GM04503 (cell line): Measurements from ENCODE around the gene IMMP2L.

ENCODE experiments used
- DNase-seq: peaks from one replicate; pipeline ENCODE4 v3.0.0-alpha.2; 2012; ENCODE audit warnings: low read depth

Gene IMMP2L

DNA sequence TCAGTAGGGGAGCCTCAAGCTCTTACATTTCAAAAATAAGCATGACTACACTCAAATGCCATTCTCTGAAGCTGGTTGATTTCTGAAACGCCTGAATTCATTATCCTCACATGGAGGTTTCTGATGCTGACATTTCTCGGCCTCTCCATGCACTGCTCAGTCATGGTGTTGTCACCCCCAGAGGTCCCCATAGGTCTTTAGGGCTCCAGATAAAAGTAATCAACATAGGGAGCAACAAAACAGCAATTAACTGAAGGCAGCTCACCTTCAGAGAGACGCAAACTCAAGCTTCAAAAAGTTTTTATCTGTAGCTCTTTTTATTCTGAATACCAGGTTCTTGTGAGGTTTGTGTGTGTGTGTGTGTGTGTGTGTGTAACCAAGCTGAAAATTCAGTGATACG is 694.5 kb downstream of the IMMP2L start:
- DNase-seq, result no peak

DNA sequence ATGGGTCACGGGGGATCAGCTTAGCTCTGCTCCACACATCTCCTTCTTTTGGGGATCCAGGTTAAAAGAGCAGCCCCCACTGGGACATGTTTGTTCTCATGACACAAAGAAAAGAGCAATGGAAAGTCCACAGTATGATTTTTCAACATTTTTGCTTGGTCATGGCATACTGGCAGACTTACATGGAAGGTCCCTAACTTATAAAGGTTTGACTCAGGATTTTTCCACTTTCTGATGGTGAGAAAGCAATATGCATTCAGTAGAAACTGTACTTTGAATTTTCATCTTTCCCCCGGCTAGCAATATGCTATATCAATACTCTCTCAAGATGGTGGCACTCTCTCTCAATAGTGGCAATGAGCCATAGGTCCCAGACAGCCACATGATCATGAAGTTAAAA is 699.0 kb downstream of the IMMP2L start:
- DNase-seq, result no peak

DNA sequence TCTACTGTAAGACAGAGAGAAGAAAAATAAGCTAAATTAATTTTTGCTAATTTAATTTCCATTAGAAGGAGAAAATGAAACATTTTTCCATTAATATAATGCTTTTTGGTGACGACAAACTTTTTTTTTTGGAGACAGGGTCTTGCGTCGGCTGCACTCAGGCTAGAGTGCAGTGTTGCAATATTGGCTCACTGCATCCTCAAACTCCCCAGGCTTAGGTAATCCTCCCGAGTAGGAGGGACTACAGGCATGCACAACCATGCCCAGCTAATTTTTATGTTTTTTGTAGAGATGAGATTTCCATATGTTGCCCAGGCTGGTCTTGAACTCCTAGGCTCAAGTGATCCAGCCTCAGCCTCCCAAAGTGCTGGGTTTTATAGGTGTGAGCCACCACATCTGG is 701.1 kb downstream of the IMMP2L start:
- DNase-seq, result no peak

DNA sequence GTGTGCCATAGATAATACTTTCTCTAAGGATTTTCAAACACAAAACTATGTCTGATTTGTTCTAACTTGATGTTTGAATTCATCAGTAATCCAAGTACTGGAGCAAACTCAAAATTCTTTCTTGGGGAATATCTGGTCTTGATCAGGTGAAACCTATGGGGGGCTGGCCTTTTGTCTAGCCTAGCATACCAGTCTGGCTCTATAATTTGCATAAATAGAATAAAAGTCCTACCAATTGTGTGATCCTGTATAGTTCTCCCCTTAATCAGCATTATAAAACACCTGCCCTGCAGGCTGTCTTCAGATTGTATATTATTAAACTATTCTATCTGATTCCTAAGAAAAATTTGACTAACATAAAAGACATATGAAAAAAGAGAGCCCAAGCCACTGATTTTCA is 705.2 kb downstream of the IMMP2L start:
- no peak for DNase-seq

DNA sequence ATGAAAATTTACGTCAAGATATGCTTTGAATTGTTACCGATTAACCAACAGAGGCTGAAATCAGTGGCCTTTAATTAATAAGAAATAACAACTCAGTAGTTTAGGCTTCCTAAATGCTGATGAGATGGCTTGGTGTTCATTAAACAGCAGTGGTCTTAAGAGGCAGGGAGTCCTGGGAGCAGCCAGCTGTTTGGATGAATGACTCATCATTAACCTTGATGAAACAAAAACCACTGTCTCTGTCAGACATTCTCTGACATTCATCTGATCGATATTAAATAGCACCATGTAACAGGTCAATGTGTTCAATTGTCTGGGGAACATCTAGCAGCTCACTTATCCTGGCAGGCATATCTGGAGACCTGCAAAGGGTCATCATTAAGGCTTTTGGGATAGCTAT is 705.6 kb downstream of the IMMP2L start:
- no peak for DNase-seq

DNA sequence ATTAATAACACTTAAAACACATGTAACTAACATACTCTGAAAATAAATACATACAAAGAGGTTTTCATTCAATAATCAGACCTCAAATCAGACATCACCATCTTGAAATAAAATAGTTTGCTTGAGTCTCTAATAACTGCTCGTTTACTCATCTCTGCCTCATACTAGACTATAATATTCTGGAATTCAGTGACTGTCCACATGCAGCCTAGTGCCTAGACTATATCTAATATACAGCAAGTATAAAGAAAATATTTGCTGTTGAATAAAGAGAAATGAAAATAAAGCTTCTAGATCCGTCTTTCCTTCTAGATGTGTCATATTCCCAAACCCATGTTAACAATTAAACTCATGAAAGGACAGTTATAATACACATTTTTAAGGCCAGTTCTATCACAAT is 707.6 kb downstream of the IMMP2L start:
- no peak for DNase-seq

DNA sequence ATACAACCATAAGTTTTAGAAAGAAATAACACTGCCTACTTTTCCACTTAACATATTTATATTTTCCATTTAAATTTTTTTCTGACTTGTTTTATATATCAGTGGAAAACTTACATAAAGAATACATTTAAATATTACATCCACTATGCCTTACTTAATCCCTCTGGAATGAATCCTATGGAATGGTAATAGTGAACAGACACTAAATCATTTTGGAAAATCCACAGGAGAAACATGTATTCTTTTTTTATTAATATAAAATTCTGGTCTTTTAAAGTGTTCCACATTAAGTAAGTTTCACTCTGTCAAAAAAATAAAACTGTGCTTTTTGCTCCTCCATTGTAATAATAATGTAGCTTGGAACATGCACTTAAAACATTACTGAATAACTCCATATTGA is 708.1 kb downstream of the IMMP2L start:
- DNase-seq, result no peak

DNA sequence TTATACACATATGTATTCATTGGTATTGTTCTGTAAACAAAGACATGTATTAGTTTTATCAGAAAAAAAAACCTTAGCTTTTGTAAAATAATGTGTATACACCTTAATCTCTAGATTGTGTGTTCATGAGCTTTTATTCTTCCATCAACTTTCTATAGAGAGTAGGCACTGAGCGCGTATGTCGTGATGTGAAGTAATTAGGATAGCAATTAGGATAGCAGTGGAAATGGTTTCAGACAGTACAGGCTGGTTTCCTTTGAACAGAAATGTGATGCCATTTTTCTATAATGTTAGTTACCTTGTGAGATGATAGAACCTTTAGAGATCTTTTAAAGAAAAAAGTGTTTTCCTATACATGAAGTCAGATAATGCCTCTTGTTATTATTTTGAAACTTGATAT is 709.0 kb downstream of the IMMP2L start:
- DNase-seq, result no peak

DNA sequence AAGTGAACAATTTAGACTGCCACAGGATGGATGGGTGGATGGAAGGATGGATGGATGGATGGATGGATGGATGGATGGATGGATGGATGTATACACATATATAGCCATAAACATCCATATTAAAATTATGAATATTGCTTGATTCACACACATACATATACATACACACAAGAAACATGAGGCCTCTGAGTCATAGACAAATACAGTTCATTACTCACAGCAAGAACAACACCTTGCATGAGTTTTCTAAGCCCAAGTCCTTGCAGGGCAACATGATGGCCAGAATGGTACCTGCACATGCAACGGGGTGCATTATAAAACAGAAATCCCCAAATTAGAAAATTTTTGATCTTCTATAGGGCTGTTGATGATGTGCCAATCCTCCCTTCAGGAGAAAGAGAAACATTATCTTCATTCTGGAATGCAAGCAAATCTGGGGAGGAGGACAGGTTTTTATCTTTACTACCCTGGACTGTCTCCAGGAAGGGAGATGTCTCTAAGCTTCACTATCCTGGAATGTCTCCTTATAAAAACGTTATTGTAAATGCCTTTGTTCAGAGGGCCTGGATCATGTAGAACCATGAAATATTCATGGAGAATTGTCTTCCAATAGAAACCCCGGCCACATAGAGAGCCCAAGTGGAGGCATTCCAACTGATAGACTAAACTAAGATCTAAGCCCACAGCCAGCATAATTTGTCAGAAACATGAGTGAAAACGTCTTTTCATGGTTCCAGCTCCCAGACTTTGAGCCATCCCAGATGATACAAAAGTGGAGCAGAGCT is 709.9 kb downstream of the IMMP2L start:
- DNase-seq, result no peak

DNA sequence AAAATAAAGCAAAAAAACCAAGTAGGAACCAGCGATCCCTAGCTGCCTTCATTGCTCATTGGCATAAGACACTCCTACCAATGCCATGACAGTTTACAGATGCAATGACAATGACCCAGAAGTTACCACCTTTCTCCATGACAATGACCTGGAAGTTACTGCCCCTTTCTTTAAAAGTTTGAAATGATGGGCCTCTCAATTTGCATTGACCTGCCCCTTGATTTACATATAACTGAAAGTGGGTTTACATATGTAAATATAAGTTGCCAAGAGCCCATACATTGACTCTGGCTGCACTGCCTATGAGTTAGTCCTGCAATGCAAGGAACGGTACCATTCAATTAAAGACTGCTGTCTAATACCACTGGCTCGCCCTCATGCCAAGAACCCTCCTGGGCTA is 712.1 kb downstream of the IMMP2L start:
- DNase-seq, result no peak

DNA sequence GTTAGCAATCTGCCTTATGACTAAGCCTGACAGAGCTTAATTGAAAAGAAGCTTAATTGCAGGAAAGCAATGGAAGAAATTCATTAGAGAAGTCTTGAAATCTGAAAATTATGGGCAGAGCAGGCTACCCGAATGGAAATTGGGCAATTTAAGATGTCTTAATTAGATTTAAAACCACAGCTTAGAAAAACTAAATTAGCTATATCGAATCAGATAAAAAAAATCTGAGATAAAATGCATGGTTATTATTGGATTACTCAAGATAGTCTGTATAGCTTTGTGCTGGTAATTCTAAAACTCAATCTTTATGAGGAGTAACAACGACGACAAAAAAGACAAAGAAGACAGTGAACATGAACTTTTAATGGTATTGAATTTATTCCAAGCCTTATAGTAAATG is 719.5 kb downstream of the IMMP2L start:
- no peak for DNase-seq

DNA sequence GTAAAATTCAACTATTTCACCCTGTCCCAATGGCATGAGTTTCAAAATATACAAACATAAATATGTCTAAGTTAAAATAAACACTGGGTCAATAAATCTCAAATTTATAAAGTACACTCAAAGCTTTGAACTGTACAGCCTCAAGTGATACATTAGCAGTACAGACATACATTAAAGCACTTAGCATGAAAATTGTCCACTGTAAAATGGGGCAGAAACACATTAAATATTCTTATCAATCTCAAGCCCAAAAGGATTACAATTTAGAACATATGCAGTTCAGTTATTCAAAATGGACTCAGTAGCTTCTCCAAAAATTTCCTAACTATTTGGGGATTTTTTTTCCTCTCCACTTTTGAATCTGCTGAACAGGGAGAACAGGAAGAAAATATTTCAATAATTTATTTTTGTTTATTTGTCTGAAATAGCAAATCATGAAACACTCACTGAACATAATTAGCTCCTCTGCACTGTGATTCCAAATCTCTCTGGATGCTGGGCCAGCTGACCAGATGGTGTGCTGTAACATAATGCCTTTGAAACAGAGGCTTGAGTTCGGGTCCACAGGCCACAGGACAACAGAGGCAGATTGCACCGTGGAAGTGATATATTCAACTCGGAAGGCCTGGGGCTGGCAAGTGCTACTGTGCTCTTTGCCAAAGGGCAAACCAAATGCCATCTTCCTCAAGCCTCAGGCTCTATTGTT is 720.3 kb downstream of the IMMP2L start:
- no peak for DNase-seq

DNA sequence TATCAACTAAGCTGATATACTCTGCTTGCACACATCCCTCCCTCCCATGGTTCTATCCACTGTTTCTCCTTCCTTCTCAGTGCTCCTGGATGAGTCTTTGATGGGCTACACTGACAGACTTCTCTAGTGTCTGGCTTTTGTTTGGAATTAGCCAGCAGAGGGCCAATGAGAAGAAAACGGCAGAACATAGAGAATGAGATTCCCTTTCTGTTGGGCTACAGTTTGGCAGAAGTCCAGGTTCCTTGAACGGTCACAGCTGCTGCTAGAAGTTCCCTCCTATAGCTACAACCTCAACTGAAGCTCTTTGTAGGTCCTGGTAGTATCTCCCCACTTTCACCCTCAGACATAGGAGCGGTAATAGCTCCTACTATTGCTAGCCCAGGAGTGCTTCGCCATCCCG is 722.4 kb downstream of the IMMP2L start:
- no peak for DNase-seq

DNA sequence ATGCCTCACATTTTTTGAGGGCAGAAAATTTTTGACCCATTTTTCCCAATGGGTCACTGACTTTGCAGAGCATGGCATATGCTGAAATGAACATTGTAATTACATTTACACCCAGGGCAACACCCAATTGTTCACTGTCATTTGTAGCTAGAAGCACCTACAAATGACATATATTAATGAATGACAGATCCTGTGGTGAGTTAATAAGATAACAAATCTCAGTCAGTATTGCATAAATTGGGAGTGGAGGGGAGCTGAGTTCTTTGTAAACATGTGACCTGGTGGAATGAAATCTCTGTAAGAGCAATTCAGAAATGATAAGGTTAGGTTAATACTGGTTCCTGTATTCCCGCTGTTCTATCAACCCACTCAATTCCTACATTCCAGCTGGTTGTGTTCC is 726.4 kb downstream of the IMMP2L start:
- DNase-seq, result no peak

DNA sequence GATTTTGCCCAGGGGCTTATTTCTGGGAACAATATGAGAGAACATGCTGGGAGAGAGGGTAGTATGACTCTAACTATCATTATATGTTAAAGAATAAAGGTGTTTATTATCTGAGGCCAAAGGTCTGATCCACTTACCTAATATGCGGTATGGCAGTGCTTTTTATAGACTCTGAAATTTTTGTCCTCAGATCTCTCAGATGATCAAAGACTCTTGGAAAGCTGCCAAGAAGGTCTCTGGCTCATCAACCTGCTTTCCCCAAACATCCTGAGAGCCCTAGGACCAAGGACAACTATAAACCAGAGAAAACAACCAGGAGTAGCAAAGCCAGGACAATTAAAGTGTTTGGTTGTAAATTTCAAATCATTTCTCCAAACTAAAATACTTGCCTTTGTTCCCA is 727.1 kb downstream of the IMMP2L start:
- no peak for DNase-seq

DNA sequence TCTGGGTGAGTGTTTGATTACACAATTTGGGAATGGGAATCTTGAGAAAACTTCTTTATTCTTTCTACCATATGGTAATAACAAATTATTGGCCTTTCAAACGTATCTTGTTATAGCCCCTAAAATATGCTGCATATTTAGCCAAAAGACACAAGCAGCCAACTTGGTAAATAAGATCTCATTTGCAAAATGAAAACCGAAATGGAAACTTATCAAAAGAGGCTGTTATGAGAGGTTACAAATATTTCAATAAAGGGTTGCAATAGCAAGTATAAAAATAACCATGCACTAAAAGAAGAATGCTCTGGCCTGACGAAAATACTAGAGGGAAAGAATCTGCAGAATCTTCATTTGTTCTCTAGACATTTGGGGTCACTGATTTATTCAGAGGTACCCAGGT is 730.9 kb downstream of the IMMP2L start:
- no peak for DNase-seq

DNA sequence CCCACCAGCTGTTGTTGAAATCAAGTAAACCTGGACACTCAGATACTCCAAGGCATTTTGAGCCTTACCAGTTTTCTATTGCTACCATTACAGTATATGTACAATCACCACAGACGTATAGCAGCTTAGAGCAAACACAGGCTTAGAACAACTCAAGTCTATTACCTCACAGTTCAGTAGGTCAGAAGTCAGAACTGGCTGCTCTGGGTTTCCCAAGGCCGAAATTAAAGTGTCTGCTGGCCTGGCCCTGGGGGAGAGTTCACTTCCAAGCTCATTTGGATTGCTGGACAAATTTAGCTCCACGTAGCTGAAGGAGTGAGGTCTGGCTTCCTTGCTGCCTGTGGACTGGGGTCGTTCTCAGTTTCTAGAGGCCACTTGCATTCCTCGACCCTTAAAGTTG is 731.5 kb downstream of the IMMP2L start:
- no peak for DNase-seq

DNA sequence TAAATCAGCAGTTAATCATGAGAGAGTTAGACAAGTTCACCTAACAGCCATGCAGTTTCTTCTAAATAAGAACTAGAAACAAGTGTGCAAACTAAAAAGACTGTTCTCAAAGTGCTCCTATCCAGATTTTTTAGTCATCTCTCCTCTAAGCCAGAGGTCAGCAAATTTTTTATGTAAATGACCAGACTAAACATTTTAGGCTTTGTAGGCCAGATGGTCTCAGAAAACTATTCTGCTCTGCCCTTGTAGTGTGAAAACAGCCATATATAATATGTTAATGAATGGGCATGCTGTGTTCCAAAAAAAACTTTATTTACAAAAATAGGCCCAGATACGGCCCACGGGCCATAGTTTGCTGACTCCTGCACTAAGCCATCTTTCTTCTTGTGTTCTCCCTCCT is 734.4 kb downstream of the IMMP2L start:
- no peak for DNase-seq

DNA sequence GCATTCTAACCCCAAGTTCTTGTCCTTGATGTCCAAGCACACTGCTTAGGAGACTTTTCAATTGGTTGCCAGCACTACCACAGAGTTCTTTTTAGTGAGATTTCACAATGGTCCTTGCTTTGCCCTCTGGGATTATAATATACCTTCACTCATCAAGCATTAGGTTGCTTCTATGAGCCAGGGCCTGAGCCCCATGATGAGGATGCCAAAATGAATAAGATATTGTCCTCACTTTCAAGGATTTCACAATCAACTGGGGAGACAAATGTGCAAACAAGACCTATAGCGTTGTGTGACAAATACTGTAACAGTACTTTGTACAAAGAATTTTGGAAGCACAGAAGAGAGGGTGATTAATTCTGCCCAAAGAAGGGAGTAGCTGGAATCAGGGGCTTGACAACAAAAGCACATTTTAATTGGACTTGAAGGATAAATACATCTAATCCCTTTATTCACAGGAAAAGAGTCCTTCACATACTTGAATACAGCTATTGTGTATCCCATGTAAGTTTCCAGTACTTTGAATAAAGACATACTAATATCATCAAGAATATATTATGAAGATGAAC is 734.9 kb downstream of the IMMP2L start:
- DNase-seq, result no peak

DNA sequence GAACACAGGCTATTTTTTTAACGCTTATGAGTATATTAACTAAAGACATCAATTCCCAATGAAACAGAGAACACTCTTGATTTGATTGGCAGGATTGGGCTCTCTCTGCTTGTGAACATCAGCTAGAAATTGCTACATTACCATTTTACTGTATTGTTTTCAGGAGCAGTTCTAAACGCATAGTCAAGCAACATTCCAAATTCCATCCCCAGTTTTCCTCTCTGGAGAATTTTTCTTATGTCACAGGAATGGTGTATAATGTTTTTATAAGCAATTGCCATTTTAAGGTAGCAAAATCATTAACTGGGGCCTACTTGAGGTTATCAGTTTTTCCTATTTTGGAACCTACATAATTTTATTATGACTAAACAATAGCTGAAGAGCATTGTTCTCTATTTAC is 748.3 kb downstream of the IMMP2L start:
- no peak for DNase-seq

DNA sequence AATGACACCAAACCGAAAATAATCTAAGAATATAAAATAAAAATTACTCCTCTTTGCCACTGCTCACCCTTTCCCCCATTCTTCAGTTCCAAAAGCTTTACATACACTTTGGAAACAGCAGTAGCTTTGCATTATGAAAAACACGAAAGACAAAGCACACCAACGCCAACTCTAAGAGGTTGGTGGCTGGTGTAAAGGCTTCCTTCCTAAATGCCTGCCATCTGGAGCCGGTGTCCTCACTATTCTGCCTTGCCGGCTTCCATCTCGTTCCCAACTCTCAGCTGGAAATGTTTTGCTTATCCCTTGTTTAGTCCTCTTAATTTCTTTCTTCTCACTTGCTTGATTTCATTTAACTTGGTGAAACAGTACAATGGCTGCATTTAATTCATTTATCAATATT is 752.5 kb downstream of the IMMP2L start:
- DNase-seq, result no peak

DNA sequence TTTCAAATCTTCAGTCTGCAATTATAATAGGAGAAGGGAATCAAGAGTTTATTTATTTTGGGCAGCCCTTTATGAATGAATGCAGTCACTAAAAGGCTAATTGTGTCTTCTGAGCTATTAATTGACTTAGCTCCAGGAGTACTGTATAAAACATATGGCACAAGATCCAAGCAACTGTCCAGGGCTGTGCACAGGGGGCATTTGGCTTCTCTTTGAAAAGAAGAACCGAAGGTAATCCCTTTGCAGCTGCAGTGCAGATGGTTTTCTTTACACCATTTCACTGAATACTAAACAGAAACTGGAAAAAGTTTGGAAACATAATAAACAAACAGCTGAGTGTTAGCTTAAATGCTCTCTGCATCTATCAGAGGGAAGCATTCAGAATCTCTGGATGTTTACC is 753.9 kb downstream of the IMMP2L start:
- no peak for DNase-seq

DNA sequence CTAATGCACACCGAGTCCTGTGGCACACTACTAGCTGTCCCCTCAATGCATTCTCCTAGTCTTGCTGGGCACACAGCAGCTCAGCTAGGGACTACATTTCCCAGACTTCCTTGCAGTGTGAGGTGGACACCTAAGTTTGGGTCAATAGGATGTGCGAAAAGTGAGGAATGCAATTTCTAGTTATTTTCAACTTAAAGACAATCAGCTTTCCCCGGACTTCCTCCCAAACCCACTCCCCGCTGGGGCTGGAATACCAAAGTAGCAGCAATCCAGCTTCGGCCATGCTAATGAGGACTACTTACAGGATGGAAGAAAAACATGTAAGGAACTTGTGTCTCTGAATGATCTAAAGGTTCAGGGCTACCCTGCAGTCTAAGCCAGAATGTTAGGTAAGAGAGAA is 757.8 kb downstream of the IMMP2L start:
- DNase-seq, result no peak
